ENCODE measurements around the gene SLC9B1. TPM values are rescaled to one million over a fixed set of nuclear protein-coding genes. Genes with fewer than 3 reads are reported as not detected.

The SLC9B1 gene
- total and polyA plus RNA-seq, 2 of the 13 experiments (the other 11 are each of a cell fraction or from before 2014, with no cell fraction given) = 0.17 to 0.20 TPM

DNA sequence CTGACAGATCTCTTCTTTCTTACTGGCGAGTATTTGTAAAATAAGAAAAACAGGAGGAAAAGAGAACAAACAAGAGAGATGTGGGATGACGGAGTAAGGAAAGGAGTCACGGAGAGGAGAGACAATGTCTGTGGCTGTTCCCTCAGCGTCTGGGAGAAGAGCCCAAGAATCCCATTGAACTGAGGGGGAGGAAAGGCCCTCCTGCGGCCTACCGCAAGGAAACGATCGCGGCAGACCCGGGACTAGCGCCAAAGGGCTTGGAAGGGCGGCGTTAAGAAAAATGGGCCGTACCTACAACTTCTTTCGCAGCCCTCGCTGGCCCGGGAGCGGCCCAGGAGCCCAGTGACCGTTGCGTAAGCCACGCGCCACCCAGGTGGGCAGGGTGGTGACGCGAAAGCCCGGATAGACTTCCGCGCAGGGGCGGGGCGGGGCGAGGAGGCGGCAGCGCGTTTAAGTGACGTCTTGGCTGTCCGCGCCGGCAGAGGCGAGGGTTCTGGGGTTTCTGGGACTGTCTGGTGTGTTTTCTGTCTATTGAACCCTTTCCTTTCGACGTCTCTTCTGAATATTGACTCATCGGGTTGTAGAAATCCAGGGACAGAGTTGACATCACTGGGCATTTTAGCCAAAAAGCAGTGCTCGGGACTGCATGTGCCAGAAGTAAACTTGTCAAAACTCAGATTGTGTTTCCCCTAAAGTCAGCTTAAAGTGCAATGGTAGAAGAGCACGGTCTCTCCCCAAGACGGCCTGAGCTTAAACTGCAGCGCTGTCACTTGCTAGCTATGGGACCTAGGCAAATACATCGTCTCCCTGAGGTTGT lies at the start of gene SLC9B1 (continued):
- no peak for TF ChIP-seq TSC22D2 (CRISPR knock-in tag; IDR thresholded peaks at IDR 0.05; ENCODE audit: borderline replicate concordance)
- TF ChIP-seq ZNF383 (CRISPR knock-in tag; IDR thresholded peaks at IDR 0.05; ENCODE audit: borderline replicate concordance) = no peak
- TF ChIP-seq, protein P1, sequence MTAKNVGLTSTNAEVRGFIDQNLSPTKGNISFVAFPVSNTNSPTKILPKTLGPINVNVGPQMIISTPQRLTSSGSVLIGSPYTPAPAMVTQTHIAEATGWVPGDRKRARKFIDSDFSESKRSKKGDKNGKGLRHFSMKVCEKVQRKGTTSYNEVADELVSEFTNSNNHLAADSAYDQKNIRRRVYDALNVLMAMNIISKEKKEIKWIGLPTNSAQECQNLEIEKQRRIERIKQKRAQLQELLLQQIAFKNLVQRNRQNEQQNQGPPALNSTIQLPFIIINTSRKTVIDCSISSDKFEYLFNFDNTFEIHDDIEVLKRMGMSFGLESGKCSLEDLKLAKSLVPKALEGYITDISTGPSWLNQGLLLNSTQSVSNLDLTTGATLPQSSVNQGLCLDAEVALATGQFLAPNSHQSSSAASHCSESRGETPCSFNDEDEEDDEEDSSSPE (CRISPR knock-in tag; IDR thresholded peaks at IDR 0.05) = peak; percentile 73; the same call in 1 of the 2 replicates
- TF ChIP-seq, protein P2, sequence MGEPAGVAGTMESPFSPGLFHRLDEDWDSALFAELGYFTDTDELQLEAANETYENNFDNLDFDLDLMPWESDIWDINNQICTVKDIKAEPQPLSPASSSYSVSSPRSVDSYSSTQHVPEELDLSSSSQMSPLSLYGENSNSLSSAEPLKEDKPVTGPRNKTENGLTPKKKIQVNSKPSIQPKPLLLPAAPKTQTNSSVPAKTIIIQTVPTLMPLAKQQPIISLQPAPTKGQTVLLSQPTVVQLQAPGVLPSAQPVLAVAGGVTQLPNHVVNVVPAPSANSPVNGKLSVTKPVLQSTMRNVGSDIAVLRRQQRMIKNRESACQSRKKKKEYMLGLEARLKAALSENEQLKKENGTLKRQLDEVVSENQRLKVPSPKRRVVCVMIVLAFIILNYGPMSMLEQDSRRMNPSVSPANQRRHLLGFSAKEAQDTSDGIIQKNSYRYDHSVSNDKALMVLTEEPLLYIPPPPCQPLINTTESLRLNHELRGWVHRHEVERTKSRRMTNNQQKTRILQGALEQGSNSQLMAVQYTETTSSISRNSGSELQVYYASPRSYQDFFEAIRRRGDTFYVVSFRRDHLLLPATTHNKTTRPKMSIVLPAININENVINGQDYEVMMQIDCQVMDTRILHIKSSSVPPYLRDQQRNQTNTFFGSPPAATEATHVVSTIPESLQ (CRISPR knock-in tag; conservative IDR thresholded peaks at IDR 0.05) = no peak
- TF ChIP-seq, protein P3, sequence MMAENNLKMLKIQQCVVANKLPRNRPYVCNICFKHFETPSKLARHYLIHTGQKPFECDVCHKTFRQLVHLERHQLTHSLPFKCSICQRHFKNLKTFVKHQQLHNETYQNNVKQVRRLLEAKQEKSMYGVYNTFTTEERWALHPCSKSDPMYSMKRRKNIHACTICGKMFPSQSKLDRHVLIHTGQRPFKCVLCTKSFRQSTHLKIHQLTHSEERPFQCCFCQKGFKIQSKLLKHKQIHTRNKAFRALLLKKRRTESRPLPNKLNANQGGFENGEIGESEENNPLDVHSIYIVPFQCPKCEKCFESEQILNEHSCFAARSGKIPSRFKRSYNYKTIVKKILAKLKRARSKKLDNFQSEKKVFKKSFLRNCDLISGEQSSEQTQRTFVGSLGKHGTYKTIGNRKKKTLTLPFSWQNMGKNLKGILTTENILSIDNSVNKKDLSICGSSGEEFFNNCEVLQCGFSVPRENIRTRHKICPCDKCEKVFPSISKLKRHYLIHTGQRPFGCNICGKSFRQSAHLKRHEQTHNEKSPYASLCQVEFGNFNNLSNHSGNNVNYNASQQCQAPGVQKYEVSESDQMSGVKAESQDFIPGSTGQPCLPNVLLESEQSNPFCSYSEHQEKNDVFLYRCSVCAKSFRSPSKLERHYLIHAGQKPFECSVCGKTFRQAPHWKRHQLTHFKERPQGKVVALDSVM (CRISPR knock-in tag; IDR thresholded peaks at IDR 0.05) = 0 out of 2 replicates have a peak, but pooled peaks have one; percentile 17
- no peak for TF ChIP-seq KDM1A (CRISPR knock-in tag; IDR thresholded peaks at IDR 0.05)
- peak; percentile 92 for TF ChIP-seq ZFP36L1 (CRISPR knock-in tag; IDR thresholded peaks at IDR 0.05)
- TF ChIP-seq JUNB (CRISPR knock-in tag; IDR thresholded peaks at IDR 0.05; ENCODE audit: borderline replicate concordance) = peak; percentile 13; the same call in 1 of the 2 replicates
- no peak for TF ChIP-seq DNMT1 (CRISPR knock-in tag; IDR thresholded peaks at IDR 0.05)
- no peak for TF ChIP-seq SCMH1 (CRISPR knock-in tag; IDR thresholded peaks at IDR 0.05; ENCODE audit: borderline replicate concordance)
- TF ChIP-seq, protein P4, sequence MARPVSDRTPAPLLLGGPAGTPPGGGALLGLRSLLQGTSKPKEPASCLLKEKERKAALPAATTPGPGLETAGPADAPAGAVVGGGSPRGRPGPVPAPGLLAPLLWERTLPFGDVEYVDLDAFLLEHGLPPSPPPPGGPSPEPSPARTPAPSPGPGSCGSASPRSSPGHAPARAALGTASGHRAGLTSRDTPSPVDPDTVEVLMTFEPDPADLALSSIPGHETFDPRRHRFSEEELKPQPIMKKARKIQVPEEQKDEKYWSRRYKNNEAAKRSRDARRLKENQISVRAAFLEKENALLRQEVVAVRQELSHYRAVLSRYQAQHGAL (CRISPR knock-in tag; IDR thresholded peaks at IDR 0.05; ENCODE audit: not compliant biosample characterization) = no peak
- peak; percentile 90 for TF ChIP-seq SAP130 (CRISPR knock-in tag; IDR thresholded peaks at IDR 0.05; ENCODE audit: low read depth)
- TF ChIP-seq FOXO1 (CRISPR knock-in tag; IDR thresholded peaks at IDR 0.05) = peak; percentile 30; the same call in 1 of the 2 replicates
- TF ChIP-seq CENPT (CRISPR knock-in tag; IDR thresholded peaks at IDR 0.05; ENCODE audit: low read depth) = no peak; the same call in 1 of the 2 replicates
- TF ChIP-seq, protein P5, sequence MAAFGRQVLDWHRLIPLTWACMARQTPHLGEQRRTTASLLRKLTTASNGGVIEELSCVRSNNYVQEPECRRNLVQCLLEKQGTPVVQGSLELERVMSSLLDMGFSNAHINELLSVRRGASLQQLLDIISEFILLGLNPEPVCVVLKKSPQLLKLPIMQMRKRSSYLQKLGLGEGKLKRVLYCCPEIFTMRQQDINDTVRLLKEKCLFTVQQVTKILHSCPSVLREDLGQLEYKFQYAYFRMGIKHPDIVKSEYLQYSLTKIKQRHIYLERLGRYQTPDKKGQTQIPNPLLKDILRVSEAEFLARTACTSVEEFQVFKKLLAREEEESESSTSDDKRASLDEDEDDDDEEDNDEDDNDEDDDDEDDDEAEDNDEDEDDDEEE (CRISPR knock-in tag; IDR thresholded peaks at IDR 0.05) = no peak; the same call in 1 of the 2 replicates
- TF ChIP-seq, protein P6, sequence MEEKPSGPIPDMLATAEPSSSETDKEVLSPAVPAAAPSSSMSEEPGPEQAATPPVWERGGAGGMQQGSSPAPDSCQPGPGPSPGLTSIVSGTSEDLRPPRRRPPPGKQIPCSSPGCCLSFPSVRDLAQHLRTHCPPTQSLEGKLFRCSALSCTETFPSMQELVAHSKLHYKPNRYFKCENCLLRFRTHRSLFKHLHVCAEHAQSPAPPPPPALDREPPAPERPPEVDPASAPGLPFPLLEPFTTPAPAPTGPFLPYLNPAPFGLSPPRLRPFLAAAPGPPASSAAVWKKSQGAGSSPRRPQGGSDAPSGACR (CRISPR knock-in tag; IDR thresholded peaks at IDR 0.05) = peak; percentile 68
- TF ChIP-seq MIXL1 (CRISPR knock-in tag; IDR thresholded peaks at IDR 0.05) = no peak
- peak; percentile 79 for TF ChIP-seq ZNF607 (CRISPR knock-in tag; IDR thresholded peaks at IDR 0.05; ENCODE audit: borderline replicate concordance)
- TF ChIP-seq MAF1 (CRISPR knock-in tag; IDR thresholded peaks at IDR 0.05; ENCODE audit: borderline replicate concordance) = no peak
- TF ChIP-seq RORA (CRISPR knock-in tag; IDR thresholded peaks at IDR 0.05) = no peak
- TF ChIP-seq ZNF792 (CRISPR knock-in tag; IDR thresholded peaks at IDR 0.05) = no peak
- peak; percentile 36; the same call in 1 of the 2 replicates for TF ChIP-seq ZNF235 (CRISPR knock-in tag; IDR thresholded peaks at IDR 0.05; ENCODE audit: borderline replicate concordance)
